Chondrocyte (in vitro differentiated cells): ENCODE measurements around the gene SNX14. TPM values are rescaled to one million over a fixed set of nuclear protein-coding genes. Genes with fewer than 3 reads are reported as not detected.

Experiments used
- DNase-seq: peaks from one replicate; pipeline ENCODE4 v3.0.0; 2021; ENCODE audit warnings: mixed read lengths, low spot score
- H3K27ac Mint-ChIP-seq: one replicate; pipeline ENCODE4 v1.8.0; 2021; ENCODE audit warnings: mild to moderate bottlenecking, moderate library complexity, mixed read lengths; ENCODE audit not compliant: unreplicated experiment
- H3K27me3 Mint-ChIP-seq: 2 replicates; pipeline ENCODE4 v1.8.0; 2021; ENCODE audit warnings: low read depth, mixed read lengths
- H3K36me3 Mint-ChIP-seq: 2 replicates; pipeline ENCODE4 v1.8.0; 2021; ENCODE audit warnings: low read depth, mixed read lengths
- H3K4me1 Mint-ChIP-seq: 2 replicates; pipeline ENCODE4 v1.8.0; 2021; ENCODE audit warnings: low read depth, mild to moderate bottlenecking, mixed read lengths
- H3K4me3 Mint-ChIP-seq: one replicate; pipeline ENCODE4 v1.8.0; 2021; ENCODE audit warnings: mild to moderate bottlenecking, moderate library complexity, mixed read lengths; ENCODE audit not compliant: unreplicated experiment
- H3K9me3 Mint-ChIP-seq: 2 replicates; pipeline ENCODE4 v1.8.0; 2021; ENCODE audit warnings: low read depth, mixed read lengths
- CTCF ChIP-seq: fragments of 200-600 bp; sonication (generic); IDR thresholded peaks from 2 replicates; pipeline ENCODE4 v1.5.0; 2021; ENCODE audit warnings: antibody characterized with exemption, mild to moderate bottlenecking, moderate library complexity
- total RNA-seq: library from RNA; stranded (reverse); gene quantifications from 3 replicates; pipeline ENCODE4 v1.2.1, GENCODE V29; 2021

SNX14 gene
- total RNA-seq, 1 donor from 2014 or later: 70.8 TPM

- peaks cover 7% of the 10 kb centered on the region for H3K9me3 Mint-ChIP-seq
- H3K4me1 Mint-ChIP-seq: peaks cover 42% of the 10 kb centered on the region
- H3K36me3 Mint-ChIP-seq: peaks cover 18% of the 10 kb centered on the region
- DNase-seq: no peak
- peak overlapping the region; percentile 18 for H3K27ac Mint-ChIP-seq
- no peaks in the 10 kb centered on the region for H3K27me3 Mint-ChIP-seq
- no peak for TF ChIP-seq CTCF
- H3K4me3 Mint-ChIP-seq: no peak overlapping the region
These were observed 98.8 kb downstream of the SNX14 start for GRCh38 chr6:85494547-85495536.

GRCh38 chr6:85493389-85493788, 100.3 kb downstream of the SNX14 start:
- no peak overlapping the region for H3K27ac Mint-ChIP-seq
- H3K4me1 Mint-ChIP-seq: peaks cover 31% of the 10 kb centered on the region
- no peak for DNase-seq
- no peaks in the 10 kb centered on the region for H3K27me3 Mint-ChIP-seq
- peaks cover 18% of the 10 kb centered on the region for H3K36me3 Mint-ChIP-seq
- no peak overlapping the region for H3K4me3 Mint-ChIP-seq
- peaks cover 7% of the 10 kb centered on the region for H3K9me3 Mint-ChIP-seq
- no peak for TF ChIP-seq CTCF

GRCh38 chr6:85490516-85491248, 103.0 kb downstream of the SNX14 start:
- no peak for DNase-seq
- peak overlapping the region; percentile 42 for H3K27ac Mint-ChIP-seq
- H3K4me3 Mint-ChIP-seq: no peak overlapping the region
- no peak for TF ChIP-seq CTCF
- H3K36me3 Mint-ChIP-seq: peaks cover 8% of the 10 kb centered on the region
- no peaks in the 10 kb centered on the region for H3K9me3 Mint-ChIP-seq
- H3K4me1 Mint-ChIP-seq: peaks cover 26% of the 10 kb centered on the region
- H3K27me3 Mint-ChIP-seq: no peaks in the 10 kb centered on the region

DNA sequence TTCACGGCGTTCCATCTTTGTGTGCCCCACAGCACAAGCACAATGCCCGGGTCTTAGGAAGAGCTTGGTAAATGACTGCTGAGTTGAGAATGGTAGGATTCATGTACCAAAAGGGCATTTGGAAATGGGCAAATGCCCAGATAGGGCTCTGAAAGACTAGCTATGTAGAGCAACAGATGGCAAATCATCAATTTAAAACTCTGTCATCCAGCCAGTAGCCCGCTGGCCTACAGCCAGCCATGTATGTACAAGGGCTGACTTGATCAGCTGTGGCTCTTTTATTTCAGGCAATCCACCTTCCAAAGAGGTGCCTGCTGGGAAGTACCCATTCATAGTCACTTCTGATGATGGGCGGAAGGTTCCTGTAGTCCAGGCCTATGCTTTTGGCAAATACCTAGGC, 108.7 kb downstream of the SNX14 start:
- H3K27ac Mint-ChIP-seq: no peak overlapping the region
- TF ChIP-seq CTCF: no peak
- no peaks in the 10 kb centered on the region for H3K27me3 Mint-ChIP-seq
- no peak for DNase-seq
- H3K4me1 Mint-ChIP-seq: peaks cover 17% of the 10 kb centered on the region
- H3K4me3 Mint-ChIP-seq: no peak overlapping the region
- H3K9me3 Mint-ChIP-seq: no peaks in the 10 kb centered on the region
- H3K36me3 Mint-ChIP-seq: peaks cover 8% of the 10 kb centered on the region

GRCh38 chr6:85483846-85484245, 109.8 kb downstream of the SNX14 start:
- no peak for DNase-seq
- Mint-ChIP-seq H3K4me3 (no peak overlapping the region), H3K4me1 (peaks cover 17% of the 10 kb centered on the region), H3K36me3 (peaks cover 11% of the 10 kb centered on the region), H3K27ac (no peak overlapping the region), H3K9me3 (no peaks in the 10 kb centered on the region), H3K27me3 (no peaks in the 10 kb centered on the region)
- no peak for TF ChIP-seq CTCF
